ENCODE data around the gene FEM1A. TPM values are rescaled to one million over a fixed set of nuclear protein-coding genes. Genes with fewer than 3 reads are reported as not detected.

Gene FEM1A
- total and polyA plus RNA-seq, 2 of the 13 experiments (the other 11 are each of a cell fraction or from before 2014, with no cell fraction given): 3.2 to 10.8 TPM

DNA sequence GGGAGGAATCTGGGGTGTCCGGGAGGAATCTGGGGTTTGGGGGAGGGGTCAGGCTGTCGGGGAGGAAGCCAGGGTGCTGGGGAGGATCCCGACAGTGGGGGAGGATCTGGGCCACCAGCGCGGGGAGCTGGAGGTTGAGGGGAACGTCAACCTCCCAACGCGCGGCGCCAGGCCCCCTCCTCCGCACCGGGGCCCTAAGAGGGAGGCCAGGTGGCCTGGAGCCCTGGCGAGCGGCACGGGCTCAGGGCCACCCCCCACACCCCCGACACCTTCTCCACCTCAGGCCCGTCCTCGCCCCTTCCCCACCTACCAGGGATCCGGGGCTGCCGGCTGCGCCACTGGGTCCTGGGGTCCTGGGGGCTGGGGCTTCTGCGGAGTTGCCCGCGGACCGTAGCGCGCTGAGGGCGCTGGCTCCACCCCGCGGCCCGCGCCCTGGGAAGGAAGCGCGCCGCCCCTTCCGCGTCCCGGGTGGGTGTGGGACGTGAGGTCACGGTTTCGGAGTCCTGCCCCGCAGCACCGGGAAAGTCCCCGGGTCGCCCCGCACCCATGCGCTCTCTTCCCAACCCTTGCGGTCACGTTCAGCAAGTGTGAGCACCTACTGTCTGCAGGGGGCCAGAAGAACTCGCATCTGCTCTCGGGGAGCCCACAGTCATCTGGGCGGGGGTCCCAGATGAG, 39.9 kb downstream of the FEM1A start, which contains the start of gene TICAM1 (continued):
- TF ChIP-seq ZNF230 (CRISPR knock-in tag; IDR thresholded peaks at IDR 0.05): 0 out of 2 replicates have a peak, but pooled peaks have one; percentile 44
- TF ChIP-seq, protein P1, sequence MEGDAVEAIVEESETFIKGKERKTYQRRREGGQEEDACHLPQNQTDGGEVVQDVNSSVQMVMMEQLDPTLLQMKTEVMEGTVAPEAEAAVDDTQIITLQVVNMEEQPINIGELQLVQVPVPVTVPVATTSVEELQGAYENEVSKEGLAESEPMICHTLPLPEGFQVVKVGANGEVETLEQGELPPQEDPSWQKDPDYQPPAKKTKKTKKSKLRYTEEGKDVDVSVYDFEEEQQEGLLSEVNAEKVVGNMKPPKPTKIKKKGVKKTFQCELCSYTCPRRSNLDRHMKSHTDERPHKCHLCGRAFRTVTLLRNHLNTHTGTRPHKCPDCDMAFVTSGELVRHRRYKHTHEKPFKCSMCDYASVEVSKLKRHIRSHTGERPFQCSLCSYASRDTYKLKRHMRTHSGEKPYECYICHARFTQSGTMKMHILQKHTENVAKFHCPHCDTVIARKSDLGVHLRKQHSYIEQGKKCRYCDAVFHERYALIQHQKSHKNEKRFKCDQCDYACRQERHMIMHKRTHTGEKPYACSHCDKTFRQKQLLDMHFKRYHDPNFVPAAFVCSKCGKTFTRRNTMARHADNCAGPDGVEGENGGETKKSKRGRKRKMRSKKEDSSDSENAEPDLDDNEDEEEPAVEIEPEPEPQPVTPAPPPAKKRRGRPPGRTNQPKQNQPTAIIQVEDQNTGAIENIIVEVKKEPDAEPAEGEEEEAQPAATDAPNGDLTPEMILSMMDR (CRISPR knock-in tag; IDR thresholded peaks at IDR 0.05): peak; percentile 33; the same call in 1 of the 2 replicates
- peak; percentile 29; the same call in 1 of the 2 replicates for TF ChIP-seq ZSCAN9 (CRISPR knock-in tag; IDR thresholded peaks at IDR 0.05; ENCODE audit: borderline replicate concordance)
- TF ChIP-seq, protein P2, sequence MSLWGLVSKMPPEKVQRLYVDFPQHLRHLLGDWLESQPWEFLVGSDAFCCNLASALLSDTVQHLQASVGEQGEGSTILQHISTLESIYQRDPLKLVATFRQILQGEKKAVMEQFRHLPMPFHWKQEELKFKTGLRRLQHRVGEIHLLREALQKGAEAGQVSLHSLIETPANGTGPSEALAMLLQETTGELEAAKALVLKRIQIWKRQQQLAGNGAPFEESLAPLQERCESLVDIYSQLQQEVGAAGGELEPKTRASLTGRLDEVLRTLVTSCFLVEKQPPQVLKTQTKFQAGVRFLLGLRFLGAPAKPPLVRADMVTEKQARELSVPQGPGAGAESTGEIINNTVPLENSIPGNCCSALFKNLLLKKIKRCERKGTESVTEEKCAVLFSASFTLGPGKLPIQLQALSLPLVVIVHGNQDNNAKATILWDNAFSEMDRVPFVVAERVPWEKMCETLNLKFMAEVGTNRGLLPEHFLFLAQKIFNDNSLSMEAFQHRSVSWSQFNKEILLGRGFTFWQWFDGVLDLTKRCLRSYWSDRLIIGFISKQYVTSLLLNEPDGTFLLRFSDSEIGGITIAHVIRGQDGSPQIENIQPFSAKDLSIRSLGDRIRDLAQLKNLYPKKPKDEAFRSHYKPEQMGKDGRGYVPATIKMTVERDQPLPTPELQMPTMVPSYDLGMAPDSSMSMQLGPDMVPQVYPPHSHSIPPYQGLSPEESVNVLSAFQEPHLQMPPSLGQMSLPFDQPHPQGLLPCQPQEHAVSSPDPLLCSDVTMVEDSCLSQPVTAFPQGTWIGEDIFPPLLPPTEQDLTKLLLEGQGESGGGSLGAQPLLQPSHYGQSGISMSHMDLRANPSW (CRISPR knock-in tag; IDR thresholded peaks at IDR 0.05; ENCODE audit: borderline replicate concordance): no peak
- TF ChIP-seq, protein P3, sequence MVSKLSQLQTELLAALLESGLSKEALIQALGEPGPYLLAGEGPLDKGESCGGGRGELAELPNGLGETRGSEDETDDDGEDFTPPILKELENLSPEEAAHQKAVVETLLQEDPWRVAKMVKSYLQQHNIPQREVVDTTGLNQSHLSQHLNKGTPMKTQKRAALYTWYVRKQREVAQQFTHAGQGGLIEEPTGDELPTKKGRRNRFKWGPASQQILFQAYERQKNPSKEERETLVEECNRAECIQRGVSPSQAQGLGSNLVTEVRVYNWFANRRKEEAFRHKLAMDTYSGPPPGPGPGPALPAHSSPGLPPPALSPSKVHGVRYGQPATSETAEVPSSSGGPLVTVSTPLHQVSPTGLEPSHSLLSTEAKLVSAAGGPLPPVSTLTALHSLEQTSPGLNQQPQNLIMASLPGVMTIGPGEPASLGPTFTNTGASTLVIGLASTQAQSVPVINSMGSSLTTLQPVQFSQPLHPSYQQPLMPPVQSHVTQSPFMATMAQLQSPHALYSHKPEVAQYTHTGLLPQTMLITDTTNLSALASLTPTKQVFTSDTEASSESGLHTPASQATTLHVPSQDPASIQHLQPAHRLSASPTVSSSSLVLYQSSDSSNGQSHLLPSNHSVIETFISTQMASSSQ (IDR thresholded peaks at IDR 0.05; ENCODE audit: low read depth): no peak
- TF ChIP-seq, protein P3 (CRISPR knock-in tag; IDR thresholded peaks at IDR 0.05; ENCODE audit: borderline replicate concordance): peak; percentile 52; the same call in 1 of the 2 replicates
- TF ChIP-seq HNRNPLL (IDR thresholded peaks at IDR 0.05; ENCODE audit: low read depth, low read length, poor library complexity, severe bottlenecking): peak; percentile 75
- TF ChIP-seq FOSL2 (CRISPR knock-in tag; IDR thresholded peaks at IDR 0.05): 0 out of 2 replicates have a peak, but pooled peaks have one; percentile 22
- TF ChIP-seq, protein P4, sequence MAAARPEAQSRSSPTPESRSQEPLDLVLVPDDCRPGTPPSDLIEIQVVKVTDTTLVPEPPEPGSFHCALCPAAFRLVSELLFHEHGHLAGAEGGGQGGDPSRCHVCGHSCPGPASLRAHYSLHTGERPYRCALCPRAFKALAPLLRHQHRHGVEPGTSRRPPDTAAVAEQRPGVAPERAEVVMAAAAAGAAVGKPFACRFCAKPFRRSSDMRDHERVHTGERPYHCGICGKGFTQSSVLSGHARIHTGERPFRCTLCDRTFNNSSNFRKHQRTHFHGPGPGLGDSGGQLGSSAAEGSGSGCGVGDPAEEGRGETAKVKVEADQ (CRISPR knock-in tag; IDR thresholded peaks at IDR 0.05; ENCODE audit: borderline replicate concordance): peak; percentile 51; the same call in 1 of the 2 replicates
- 0 out of 2 replicates have a peak, but pooled peaks have one; percentile 49 for TF ChIP-seq NR1H2 (CRISPR knock-in tag; IDR thresholded peaks at IDR 0.05; ENCODE audit: borderline replicate concordance, low read depth)
- 0 out of 2 replicates have a peak, but pooled peaks have one; percentile 76 for TF ChIP-seq ZNF678 (CRISPR knock-in tag; IDR thresholded peaks at IDR 0.05)
- TF ChIP-seq, protein P5, sequence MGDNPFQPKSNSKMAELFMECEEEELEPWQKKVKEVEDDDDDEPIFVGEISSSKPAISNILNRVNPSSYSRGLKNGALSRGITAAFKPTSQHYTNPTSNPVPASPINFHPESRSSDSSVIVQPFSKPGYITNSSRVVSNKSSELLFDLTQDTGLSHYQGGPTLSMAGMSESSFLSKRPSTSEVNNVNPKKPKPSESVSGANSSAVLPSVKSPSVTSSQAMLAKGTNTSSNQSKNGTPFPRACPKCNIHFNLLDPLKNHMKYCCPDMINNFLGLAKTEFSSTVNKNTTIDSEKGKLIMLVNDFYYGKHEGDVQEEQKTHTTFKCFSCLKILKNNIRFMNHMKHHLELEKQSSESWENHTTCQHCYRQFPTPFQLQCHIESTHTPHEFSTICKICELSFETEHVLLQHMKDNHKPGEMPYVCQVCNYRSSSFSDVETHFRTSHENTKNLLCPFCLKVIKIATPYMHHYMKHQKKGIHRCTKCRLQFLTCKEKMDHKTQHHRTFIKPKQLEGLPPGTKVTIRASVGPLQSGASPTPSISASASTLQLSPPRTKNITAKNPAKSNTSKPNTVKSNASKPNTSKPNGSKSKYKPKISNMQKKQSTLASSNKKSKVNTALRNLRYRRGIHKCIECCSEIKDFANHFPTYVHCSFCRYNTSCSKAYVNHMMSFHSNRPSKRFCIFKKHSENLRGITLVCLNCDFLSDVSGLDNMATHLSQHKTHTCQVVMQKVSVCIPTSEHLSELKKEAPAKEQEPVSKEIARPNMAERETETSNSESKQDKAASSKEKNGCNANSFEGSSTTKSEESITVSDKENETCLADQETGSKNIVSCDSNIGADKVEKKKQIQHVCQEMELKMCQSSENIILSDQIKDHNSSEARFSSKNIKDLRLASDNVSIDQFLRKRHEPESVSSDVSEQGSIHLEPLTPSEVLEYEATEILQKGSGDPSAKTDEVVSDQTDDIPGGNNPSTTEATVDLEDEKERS (CRISPR knock-in tag; IDR thresholded peaks at IDR 0.05): 0 out of 2 replicates have a peak, but pooled peaks have one; percentile 55
- TF ChIP-seq SP4 (CRISPR knock-in tag; IDR thresholded peaks at IDR 0.05): peak; percentile 45; the same call in 1 of the 2 replicates
- TF ChIP-seq NR2C2 (CRISPR knock-in tag; IDR thresholded peaks at IDR 0.05; ENCODE audit: borderline replicate concordance): peak; percentile 57
